ENCODE data around the gene LMTK3.

LMTK3 gene

DNA sequence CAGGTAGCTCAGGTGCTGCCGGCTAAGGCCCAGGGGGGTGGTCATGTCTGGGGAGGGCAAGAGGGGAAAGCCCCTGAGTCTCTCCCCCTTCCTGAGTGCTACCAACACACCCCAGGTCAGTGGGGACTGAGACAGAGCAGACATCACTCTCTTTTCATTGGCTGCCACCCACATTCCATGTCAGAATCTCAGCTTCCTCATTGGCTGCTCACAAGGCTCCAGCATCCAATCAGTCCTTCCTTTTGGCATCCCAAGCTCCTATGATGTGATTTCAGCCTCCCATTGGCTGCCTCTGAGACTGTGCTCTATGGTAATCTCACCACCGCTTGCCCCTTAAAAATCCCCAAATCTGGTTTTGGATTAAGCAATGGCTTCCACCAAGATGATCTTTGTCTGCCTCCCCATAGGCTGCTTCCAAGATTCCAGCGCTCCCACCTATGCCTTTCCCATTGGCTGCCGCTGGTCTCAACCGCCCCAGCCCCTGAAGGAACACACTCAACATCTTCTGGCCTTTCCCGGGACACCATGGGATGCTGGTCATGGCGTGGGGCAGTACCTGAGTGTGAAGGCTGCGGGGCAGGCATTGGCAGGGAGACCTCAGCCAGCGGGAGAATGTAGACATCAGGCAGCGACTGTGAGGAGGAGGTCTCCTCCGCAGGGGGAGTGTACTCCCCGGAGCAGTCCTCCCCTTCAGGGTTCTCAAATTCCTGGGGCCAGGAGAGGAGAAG lies 2.0 kb downstream of the LMTK3 start:
- Histone ChIP-seq H3K4me2 (ENCODE audit: low read length) (no peak overlapping the region), H3K27ac (ENCODE audit: low read depth, low read length) (no peak overlapping the region), H3K36me3 (ENCODE audit: control insufficient read depth, low read length) (no peaks in the 10 kb centered on the region), H3K4me1 (ENCODE audit: control insufficient read depth, low read length) (peaks cover 32% of the 10 kb centered on the region), H3K27me3 (ENCODE audit: control insufficient read depth, low read length) (peaks cover 9% of the 10 kb centered on the region), H3F3A (ENCODE audit: control insufficient read depth, insufficient read depth) (peaks cover 13% of the 10 kb centered on the region), H3K9me3 (ENCODE audit: control insufficient read depth, insufficient read depth, low read length) (no peaks in the 10 kb centered on the region), H3K4me3 (ENCODE audit: low read length) (no peak overlapping the region), H3K9me2 (replicated peaks; ENCODE audit: control insufficient read depth, low read length) (no peaks in the 10 kb centered on the region), H3K79me2 (ENCODE audit: control insufficient read depth, low read length) (no peaks in the 10 kb centered on the region), H4K20me1 (ENCODE audit: control insufficient read depth, insufficient read depth, low read depth, low read length) (peaks cover 2% of the 10 kb centered on the region; the same call in 1 of the 2 replicates)
- TF ChIP-seq, protein P1, sequence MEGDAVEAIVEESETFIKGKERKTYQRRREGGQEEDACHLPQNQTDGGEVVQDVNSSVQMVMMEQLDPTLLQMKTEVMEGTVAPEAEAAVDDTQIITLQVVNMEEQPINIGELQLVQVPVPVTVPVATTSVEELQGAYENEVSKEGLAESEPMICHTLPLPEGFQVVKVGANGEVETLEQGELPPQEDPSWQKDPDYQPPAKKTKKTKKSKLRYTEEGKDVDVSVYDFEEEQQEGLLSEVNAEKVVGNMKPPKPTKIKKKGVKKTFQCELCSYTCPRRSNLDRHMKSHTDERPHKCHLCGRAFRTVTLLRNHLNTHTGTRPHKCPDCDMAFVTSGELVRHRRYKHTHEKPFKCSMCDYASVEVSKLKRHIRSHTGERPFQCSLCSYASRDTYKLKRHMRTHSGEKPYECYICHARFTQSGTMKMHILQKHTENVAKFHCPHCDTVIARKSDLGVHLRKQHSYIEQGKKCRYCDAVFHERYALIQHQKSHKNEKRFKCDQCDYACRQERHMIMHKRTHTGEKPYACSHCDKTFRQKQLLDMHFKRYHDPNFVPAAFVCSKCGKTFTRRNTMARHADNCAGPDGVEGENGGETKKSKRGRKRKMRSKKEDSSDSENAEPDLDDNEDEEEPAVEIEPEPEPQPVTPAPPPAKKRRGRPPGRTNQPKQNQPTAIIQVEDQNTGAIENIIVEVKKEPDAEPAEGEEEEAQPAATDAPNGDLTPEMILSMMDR (IDR thresholded peaks at IDR 0.05; ENCODE audit: low read depth, low read length, poor library complexity, severe bottlenecking) = no peak
- TF ChIP-seq EZH2phosphoT487 (IDR thresholded peaks at IDR 0.05; ENCODE audit: borderline replicate concordance, low read length) = no peak

DNA sequence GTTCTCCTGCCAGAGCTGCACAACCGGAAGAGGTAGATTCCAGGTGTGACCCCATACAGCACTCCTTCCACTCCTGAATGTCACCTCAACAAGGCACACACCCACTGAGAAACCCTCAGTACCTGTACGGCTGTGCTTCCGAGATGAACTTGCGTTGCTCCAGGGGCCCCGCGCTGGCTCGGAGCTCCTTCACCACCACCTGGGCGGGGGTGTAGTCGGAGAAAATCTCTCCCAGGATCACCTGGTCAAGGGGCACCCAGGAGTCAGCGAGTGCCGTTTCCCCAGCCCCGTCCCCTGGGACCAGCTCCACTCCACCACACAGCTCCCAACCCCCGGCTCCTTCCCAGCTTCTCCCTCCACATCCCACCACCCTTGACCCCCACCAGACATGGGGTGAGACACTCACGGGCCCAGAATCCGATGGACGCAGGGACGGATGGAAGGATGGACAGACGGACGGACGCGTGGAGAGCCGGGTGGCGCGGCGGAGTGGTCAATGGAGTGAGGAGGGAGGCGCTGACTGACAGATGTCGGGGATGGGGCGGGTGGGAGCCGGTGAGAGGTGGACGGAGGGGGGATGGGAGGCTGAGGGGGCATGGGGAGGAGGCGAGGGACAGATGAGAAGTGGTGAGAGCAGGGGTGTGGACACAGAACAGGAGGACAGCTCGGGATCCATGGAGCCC lies 2.8 kb downstream of the LMTK3 start:
- no peak overlapping the region for H3K4me2 ChIP-seq (ENCODE audit: low read length)
- no peaks in the 10 kb centered on the region for H3K79me2 ChIP-seq (ENCODE audit: control insufficient read depth, low read length)
- no peak overlapping the region for H3K27ac ChIP-seq (ENCODE audit: low read depth, low read length)
- H3K4me1 ChIP-seq (ENCODE audit: control insufficient read depth, low read length) = peaks cover 29% of the 10 kb centered on the region
- TF ChIP-seq, protein P1 (IDR thresholded peaks at IDR 0.05; ENCODE audit: low read depth, low read length, poor library complexity, severe bottlenecking) = no peak
- TF ChIP-seq EZH2phosphoT487 (IDR thresholded peaks at IDR 0.05; ENCODE audit: borderline replicate concordance, low read length) = no peak
- H3K27me3 ChIP-seq (ENCODE audit: control insufficient read depth, low read length) = peaks cover 9% of the 10 kb centered on the region
- no peaks in the 10 kb centered on the region for H3K9me3 ChIP-seq (ENCODE audit: control insufficient read depth, insufficient read depth, low read length)
- peaks cover 2% of the 10 kb centered on the region; the same call in 1 of the 2 replicates for H4K20me1 ChIP-seq (ENCODE audit: control insufficient read depth, insufficient read depth, low read depth, low read length)
- H3F3A ChIP-seq (ENCODE audit: control insufficient read depth, insufficient read depth) = peaks cover 13% of the 10 kb centered on the region
- no peak overlapping the region for H3K4me3 ChIP-seq (ENCODE audit: low read length)
- H3K36me3 ChIP-seq (ENCODE audit: control insufficient read depth, low read length) = no peaks in the 10 kb centered on the region
- H3K9me2 ChIP-seq (replicated peaks; ENCODE audit: control insufficient read depth, low read length) = no peaks in the 10 kb centered on the region

DNA sequence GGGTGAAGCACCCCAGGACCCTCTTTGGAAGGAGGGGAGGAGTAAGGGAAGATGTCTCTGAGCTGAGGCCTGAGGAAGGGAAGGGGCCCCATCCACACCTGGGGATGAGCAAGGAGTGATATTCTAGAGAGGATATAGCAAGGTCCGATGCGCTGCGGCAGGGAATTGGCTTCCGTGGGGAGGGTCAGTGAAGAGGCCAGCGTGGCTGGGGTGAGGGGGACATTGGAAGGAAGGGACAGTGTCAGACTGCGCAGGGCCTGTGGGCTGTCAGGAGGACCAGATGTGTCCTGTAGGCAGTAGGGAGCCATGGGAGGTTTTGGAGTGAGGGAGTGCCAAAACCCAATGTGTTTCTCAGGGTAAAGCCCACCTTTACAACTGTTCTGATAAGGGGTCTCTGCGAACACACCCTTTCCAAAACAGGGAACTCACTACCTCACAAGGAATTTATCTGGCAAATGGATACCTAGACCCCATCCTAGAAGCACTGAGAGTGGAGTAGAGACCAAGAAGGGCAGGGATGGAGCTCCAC lies 3.7 kb downstream of the LMTK3 start:
- Histone ChIP-seq H3K4me3 (ENCODE audit: low read length) (no peak overlapping the region), H3K4me1 (ENCODE audit: control insufficient read depth, low read length) (peaks cover 33% of the 10 kb centered on the region), H3K27ac (ENCODE audit: low read depth, low read length) (no peak overlapping the region), H4K20me1 (ENCODE audit: control insufficient read depth, insufficient read depth, low read depth, low read length) (peaks cover 2% of the 10 kb centered on the region; the same call in 1 of the 2 replicates), H3K9me2 (replicated peaks; ENCODE audit: control insufficient read depth, low read length) (no peaks in the 10 kb centered on the region), H3K4me2 (ENCODE audit: low read length) (no peak overlapping the region), H3F3A (ENCODE audit: control insufficient read depth, insufficient read depth) (peaks cover 11% of the 10 kb centered on the region), H3K36me3 (ENCODE audit: control insufficient read depth, low read length) (no peaks in the 10 kb centered on the region), H3K27me3 (ENCODE audit: control insufficient read depth, low read length) (peaks cover 9% of the 10 kb centered on the region), H3K9me3 (ENCODE audit: control insufficient read depth, insufficient read depth, low read length) (no peaks in the 10 kb centered on the region), H3K79me2 (ENCODE audit: control insufficient read depth, low read length) (no peaks in the 10 kb centered on the region)
- TF ChIP-seq, protein P1 (IDR thresholded peaks at IDR 0.05; ENCODE audit: low read depth, low read length, poor library complexity, severe bottlenecking) = no peak
- no peak for TF ChIP-seq EZH2phosphoT487 (IDR thresholded peaks at IDR 0.05; ENCODE audit: borderline replicate concordance, low read length)
